ENCODE data around the gene TPP2.

Gene TPP2

GRCh38 chr13:102657630-102658029, 60.8 kb downstream of the TPP2 start:
- no peak for DNase-seq (ENCODE audit: low read depth in 2 of 2)

- no peak for DNase-seq (ENCODE audit: low read depth in 2 of 2)
Observed at GRCh38 chr13:102658660-102659059, 61.9 kb downstream of the TPP2 start.

GRCh38 chr13:102659168-102659713, 62.5 kb downstream of the TPP2 start:
- DNase-seq (ENCODE audit: low read depth in 2 of 2) = no peak

- no peak for DNase-seq (ENCODE audit: low read depth in 2 of 2)
Observed at GRCh38 chr13:102667023-102667422, 70.2 kb downstream of the TPP2 start.

GRCh38 chr13:102667911-102668310, 71.1 kb downstream of the TPP2 start:
- no peak for DNase-seq (ENCODE audit: low read depth in 2 of 2)

- no peak for DNase-seq (ENCODE audit: low read depth in 2 of 2)
Observed at GRCh38 chr13:102670130-102670529, 73.3 kb downstream of the TPP2 start.

GRCh38 chr13:102675115-102675514, 78.3 kb downstream of the TPP2 start:
- no peak for DNase-seq (ENCODE audit: low read depth in 2 of 2)

- no peak for DNase-seq (ENCODE audit: low read depth in 2 of 2)
Observed at GRCh38 chr13:102677122-102677521, 80.3 kb downstream of the TPP2 start.

GRCh38 chr13:102678339-102679107, 81.7 kb downstream of the TPP2 start:
- no peak for DNase-seq (ENCODE audit: low read depth in 2 of 2)

- DNase-seq (ENCODE audit: low read depth in 2 of 2) = no peak
Observed at GRCh38 chr13:102679449-102680132, 82.8 kb downstream of the TPP2 start.

GRCh38 chr13:102680133-102680717, 83.4 kb downstream of the TPP2 start:
- DNase-seq (ENCODE audit: low read depth in 2 of 2) = no peak

- DNase-seq (ENCODE audit: low read depth in 2 of 2) = no peak
Observed at GRCh38 chr13:102680842-102681740, 84.3 kb downstream of the TPP2 start.

- no peak for DNase-seq (ENCODE audit: low read depth in 2 of 2)
Observed at GRCh38 chr13:102682211-102682610, 85.4 kb downstream of the TPP2 start.

GRCh38 chr13:102682727-102683126, 85.9 kb downstream of the TPP2 start:
- no peak for DNase-seq (ENCODE audit: low read depth in 2 of 2)

GRCh38 chr13:102683637-102684036, 86.9 kb downstream of the TPP2 start:
- DNase-seq (ENCODE audit: low read depth in 2 of 2) = no peak

- DNase-seq (ENCODE audit: low read depth in 2 of 2) = no peak
Observed at GRCh38 chr13:102686024-102686423, 89.2 kb downstream of the TPP2 start.

- DNase-seq (ENCODE audit: low read depth in 2 of 2) = no peak
Observed at GRCh38 chr13:102687520-102687919, 90.7 kb downstream of the TPP2 start.

GRCh38 chr13:102688306-102688973, 91.7 kb downstream of the TPP2 start:
- no peak for DNase-seq (ENCODE audit: low read depth in 2 of 2)

- DNase-seq (ENCODE audit: low read depth in 2 of 2) = no peak
Observed at GRCh38 chr13:102690883-102691282, 94.1 kb downstream of the TPP2 start.

- DNase-seq (ENCODE audit: low read depth in 2 of 2) = no peak
Observed at GRCh38 chr13:102692491-102692826, 95.7 kb downstream of the TPP2 start.

- DNase-seq (ENCODE audit: low read depth in 2 of 2) = no peak
Observed at GRCh38 chr13:102693250-102693649, 96.5 kb downstream of the TPP2 start.

Data from stimulated activated CD8-positive, alpha-beta memory T cell treated with anti-CD3 and anti-CD28 coated beads, Interleukin-2, amount 100 ng/mL, for 48 hours (primary cell).